PC-9 (cell line): ENCODE data around the gene SERINC2. TPM values are rescaled to one million over a fixed set of nuclear protein-coding genes. Genes with fewer than 3 reads are reported as not detected.

Source experiments
- BruUV-seq: library from RNA; stranded (reverse); fragments of 400-500 nt; replicated peaks from 2 replicates; lab custom pipeline; 2021; lab: Mats Ljungman, UMichigan
- CTCF ChIA-PET: fragments of 300-600 bp; sonication (Branson Sonifier 250); formaldehyde crosslinking; loops from one replicate; lab custom pipeline; 2022; ENCODE audit warnings: antibody characterized with exemption; lab: Charles Lee
- POLR2A ChIA-PET: fragments of 300-600 bp; sonication (Branson Sonifier 250); formaldehyde crosslinking; loops from one replicate; lab custom pipeline; 2022; ENCODE audit warnings: antibody characterized with exemption; ENCODE audit not compliant: unreplicated experiment; lab: Charles Lee
- DNase-seq, 2 experiments: peaks; one replicate each; pipeline versions ENCODE4 v3.0.0 to v3.0.0-alpha.2; 2015 to 2022; ENCODE audit warnings: mixed read lengths in 1 of 2
- H2AFZ ChIP-seq: fragments of 200-600 bp; sonication (generic); 2 replicates; pipeline ENCODE4 v1.8.1; 2017; ENCODE audit warnings: antibody characterized with exemption
- H3F3A ChIP-seq: fragments of 200-600 bp; sonication (generic); 2 replicates; pipeline ENCODE4 v1.8.1; 2017; ENCODE audit warnings: antibody characterized with exemption, mild to moderate bottlenecking, low read depth; ENCODE audit not compliant: insufficient read depth
- H3K27ac ChIP-seq: fragments of 200-600 bp; sonication (generic); 2 replicates; pipeline ENCODE4 v1.6.1; 2016; ENCODE audit warnings: mixed run types
- H3K27me3 ChIP-seq: fragments of 200-600 bp; sonication (generic); 2 replicates; pipeline ENCODE4 v1.6.1; 2016; ENCODE audit warnings: low read depth, mixed run types; ENCODE audit not compliant: insufficient read depth
- H3K36me3 ChIP-seq: fragments of 200-600 bp; sonication (generic); 2 replicates; pipeline ENCODE4 v1.6.1; 2016; ENCODE audit warnings: low read depth, mixed run types
- H3K4me1 ChIP-seq: fragments of 200-600 bp; sonication (generic); replicated peaks from 2 replicates; pipeline ENCODE4 v1.6.1; 2016; ENCODE audit warnings: mixed run types; ENCODE audit not compliant: insufficient read depth
- H3K4me2 ChIP-seq: fragments of 200-600 bp; sonication (generic); 2 replicates; pipeline ENCODE4 v1.6.1; 2017; ENCODE audit warnings: mixed run types
- H3K4me3 ChIP-seq: fragments of 200-600 bp; sonication (generic); 2 replicates; pipeline ENCODE4 v1.6.1; 2016; ENCODE audit warnings: mixed run types
- H3K79me2 ChIP-seq: fragments of 200-600 bp; sonication (generic); 2 replicates; pipeline ENCODE4 v1.6.1; 2017; ENCODE audit warnings: low read depth, mixed run types
- H3K9me2 ChIP-seq: fragments of 200-600 bp; sonication (generic); 2 replicates; pipeline ENCODE4 v1.8.1; 2017; ENCODE audit warnings: mild to moderate bottlenecking; ENCODE audit not compliant: insufficient read depth
- H3K9me3 ChIP-seq: fragments of 200-600 bp; sonication (generic); 2 replicates; pipeline ENCODE4 v1.8.1; 2016; ENCODE audit warnings: low read depth; ENCODE audit not compliant: insufficient read depth
- H4K20me1 ChIP-seq: fragments of 200-600 bp; sonication (generic); 2 replicates; pipeline ENCODE4 v1.8.1; 2017; ENCODE audit not compliant: insufficient read depth
- EZH2 ChIP-seq: fragments of 200-600 bp; sonication (generic); IDR thresholded peaks from 2 replicates; pipeline ENCODE4 v1.8.0; 2017; ENCODE audit warnings: antibody characterized with exemption, low read depth
- intact Hi-C: fragments of 100-400 bp; cut with micrococcal nuclease; formaldehyde crosslinking; loops from one replicate; pipeline ENCODE4 v1.10.0; 2022; ENCODE audit not compliant: unreplicated experiment
- total RNA-seq: library from RNA; stranded (reverse); gene quantifications from 2 replicates; pipeline ENCODE4 v1.2.3, GENCODE V29; 2021
- TF ChIP-seq, protein P1 (sequence below): fragments of 200-600 bp; sonication (generic); conservative IDR thresholded peaks from 2 replicates; pipeline ENCODE4 v1.6.1; 2017; ENCODE audit warnings: mixed run types, antibody characterized with exemption, mild to moderate bottlenecking, moderate library complexity

The SERINC2 gene
- total RNA-seq, 1 experiment from 2014 or later, result 36.0 TPM

DNA sequence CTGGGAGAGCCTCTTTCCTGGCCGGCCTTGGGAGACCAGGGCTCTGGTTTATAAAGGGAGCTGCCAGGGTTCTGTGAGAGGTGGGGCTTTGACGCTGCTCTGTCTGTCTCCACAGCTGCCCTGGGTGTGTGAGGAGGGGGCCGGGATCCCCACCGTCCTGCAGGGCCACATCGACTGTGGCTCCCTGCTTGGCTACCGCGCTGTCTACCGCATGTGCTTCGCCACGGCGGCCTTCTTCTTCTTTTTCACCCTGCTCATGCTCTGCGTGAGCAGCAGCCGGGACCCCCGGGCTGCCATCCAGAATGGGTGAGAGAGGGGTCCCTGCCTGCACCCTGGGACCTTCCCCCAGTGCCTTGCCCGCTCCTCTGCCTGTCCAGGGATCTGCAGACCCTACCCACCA is 11.6 kb downstream of the SERINC2 start:
- TF ChIP-seq, protein P1, sequence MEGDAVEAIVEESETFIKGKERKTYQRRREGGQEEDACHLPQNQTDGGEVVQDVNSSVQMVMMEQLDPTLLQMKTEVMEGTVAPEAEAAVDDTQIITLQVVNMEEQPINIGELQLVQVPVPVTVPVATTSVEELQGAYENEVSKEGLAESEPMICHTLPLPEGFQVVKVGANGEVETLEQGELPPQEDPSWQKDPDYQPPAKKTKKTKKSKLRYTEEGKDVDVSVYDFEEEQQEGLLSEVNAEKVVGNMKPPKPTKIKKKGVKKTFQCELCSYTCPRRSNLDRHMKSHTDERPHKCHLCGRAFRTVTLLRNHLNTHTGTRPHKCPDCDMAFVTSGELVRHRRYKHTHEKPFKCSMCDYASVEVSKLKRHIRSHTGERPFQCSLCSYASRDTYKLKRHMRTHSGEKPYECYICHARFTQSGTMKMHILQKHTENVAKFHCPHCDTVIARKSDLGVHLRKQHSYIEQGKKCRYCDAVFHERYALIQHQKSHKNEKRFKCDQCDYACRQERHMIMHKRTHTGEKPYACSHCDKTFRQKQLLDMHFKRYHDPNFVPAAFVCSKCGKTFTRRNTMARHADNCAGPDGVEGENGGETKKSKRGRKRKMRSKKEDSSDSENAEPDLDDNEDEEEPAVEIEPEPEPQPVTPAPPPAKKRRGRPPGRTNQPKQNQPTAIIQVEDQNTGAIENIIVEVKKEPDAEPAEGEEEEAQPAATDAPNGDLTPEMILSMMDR, result no peak
- Histone ChIP-seq H3K4me3 (no peak overlapping the region), H3K9me3 (0 out of 2 replicates have a peak, but pooled peaks cover 2% of the 10 kb centered on the region), H3K36me3 (peaks cover 6% of the 10 kb centered on the region), H3K27me3 (no peaks in the 10 kb centered on the region), H3K79me2 (peaks cover 14% of the 10 kb centered on the region; the same call in 1 of the 2 replicates), H3F3A (peaks cover 41% of the 10 kb centered on the region), H3K4me1 (peaks cover 27% of the 10 kb centered on the region), H4K20me1 (no peaks in the 10 kb centered on the region; the same call in 1 of the 2 replicates), H3K4me2 (no peak overlapping the region), H3K27ac (no peak overlapping the region), H2AFZ (no peak overlapping the region), H3K9me2 (no peaks in the 10 kb centered on the region)
- BruUV-seq, result no TSS peak
- ChIA-PET POLR2A (interaction anchor here (0.5 kb wide), 1 partner anchor 1114 kb away, joined by 6 read pairs; no protein-coding TSS in a partner anchor), CTCF (no interaction called here)
- DNase-seq, result no peak
- intact Hi-C loops, result loop anchor here (5.0 to 10.0 kb wide), 2 partner anchors 130 to 642 kb away; partner anchors contain the start of genes SNRNP40 and ZCCHC17

DNA sequence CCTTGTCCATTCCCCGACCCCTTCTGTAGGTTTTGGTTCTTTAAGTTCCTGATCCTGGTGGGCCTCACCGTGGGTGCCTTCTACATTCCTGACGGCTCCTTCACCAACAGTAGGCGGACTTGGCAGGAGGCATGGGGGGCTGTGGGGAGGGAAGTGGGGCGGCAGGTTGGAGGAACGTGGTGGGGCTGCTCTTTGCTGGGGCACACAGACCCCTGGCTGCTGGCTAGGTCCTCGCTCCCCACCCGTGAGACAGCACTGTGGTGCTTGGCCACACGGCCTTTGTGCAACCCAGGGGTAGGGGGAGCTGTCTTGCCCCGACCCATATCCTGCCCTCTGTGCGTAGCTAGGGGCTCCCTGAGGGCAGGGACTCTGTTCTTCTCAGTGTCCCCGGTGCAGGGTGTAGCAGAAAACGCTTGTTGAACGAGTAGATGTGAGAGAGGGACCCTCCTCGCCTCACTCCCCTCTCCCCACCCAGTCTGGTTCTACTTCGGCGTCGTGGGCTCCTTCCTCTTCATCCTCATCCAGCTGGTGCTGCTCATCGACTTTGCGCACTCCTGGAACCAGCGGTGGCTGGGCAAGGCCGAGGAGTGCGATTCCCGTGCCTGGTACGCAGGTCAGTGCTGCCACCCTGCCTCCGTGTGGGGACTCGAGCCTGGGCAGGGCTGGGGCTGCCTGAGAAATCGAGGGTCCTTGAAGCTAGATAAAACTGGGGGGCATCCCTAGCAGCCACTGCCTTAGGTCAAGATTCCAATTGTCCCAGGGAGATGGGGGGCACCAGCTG is 12.5 kb downstream of the SERINC2 start:
- no peak for TF ChIP-seq EZH2
- TF ChIP-seq, protein P1, result no peak
- peaks cover 27% of the 10 kb centered on the region for H3K4me1 ChIP-seq
- H3K79me2 ChIP-seq, result peaks cover 14% of the 10 kb centered on the region; the same call in 1 of the 2 replicates
- H3K36me3 ChIP-seq, result peaks cover 7% of the 10 kb centered on the region
- H4K20me1 ChIP-seq, result no peaks in the 10 kb centered on the region; the same call in 1 of the 2 replicates
- no peak overlapping the region for H3K4me2 ChIP-seq
- no peaks in the 10 kb centered on the region for H3K9me2 ChIP-seq
- no peaks in the 10 kb centered on the region for H3K27me3 ChIP-seq
- H3K4me3 ChIP-seq, result no peak overlapping the region
- intact Hi-C loops, result loop anchor here (10.0 kb wide), 1 partner anchor 131 kb away; the partner anchor contains the start of genes SNRNP40 and ZCCHC17
- no peak for DNase-seq
- no peak overlapping the region for H2AFZ ChIP-seq
- POLR2A ChIA-PET, result no interaction called here
- H3K9me3 ChIP-seq, result peaks cover 2% of the 10 kb centered on the region; the same call in 1 of the 2 replicates
- no TSS peak for BruUV-seq
- peaks cover 50% of the 10 kb centered on the region for H3F3A ChIP-seq
- CTCF ChIA-PET, result no interaction called here
- H3K27ac ChIP-seq, result no peak overlapping the region

- peaks cover 21% of the 10 kb centered on the region for H3K4me1 ChIP-seq
- no peak overlapping the region for H2AFZ ChIP-seq
- no peaks in the 10 kb centered on the region for H3K27me3 ChIP-seq
- H4K20me1 ChIP-seq, result no peaks in the 10 kb centered on the region; the same call in 1 of the 2 replicates
- H3F3A ChIP-seq, result peaks cover 59% of the 10 kb centered on the region
- H3K27ac ChIP-seq, result no peak overlapping the region
- H3K4me3 ChIP-seq, result no peak overlapping the region
- no peaks in the 10 kb centered on the region for H3K9me2 ChIP-seq
- no TSS peak for BruUV-seq
- ChIA-PET POLR2A (no interaction called here), CTCF (no interaction called here)
- no peak overlapping the region for H3K4me2 ChIP-seq
- no peak for DNase-seq
- TF ChIP-seq, protein P1, result no peak
- no peak for TF ChIP-seq EZH2
- peaks cover 2% of the 10 kb centered on the region; the same call in 1 of the 2 replicates for H3K9me3 ChIP-seq
- peaks cover 10% of the 10 kb centered on the region for H3K36me3 ChIP-seq
- intact Hi-C loops, result loop anchor here (10.0 kb wide), 1 partner anchor 132 kb away; the partner anchor contains the start of genes SNRNP40 and ZCCHC17
- peaks cover 14% of the 10 kb centered on the region; the same call in 1 of the 2 replicates for H3K79me2 ChIP-seq
Observed at GRCh38 chr1:31426249-31426922, 13.4 kb downstream of the SERINC2 start.
